WTC11 (cell line): ENCODE measurements around the gene ZBTB37.

ENCODE experiments used
- TF ChIP-seq, protein P1 (sequence below): fragments of 200-600 bp; IDR thresholded peaks from 2 replicates; pipeline ENCODE4 v1.8.0; 2022; ENCODE audit warnings: antibody characterized with exemption
- TF ChIP-seq, protein P2 (sequence below): sonication (generic); formaldehyde crosslinking; IDR thresholded peaks from 2 replicates; pipeline ENCODE4 v1.8.1; 2023; ENCODE audit warnings: mild to moderate bottlenecking, moderate library complexity, missing genetic modification reagents
- TF ChIP-seq, protein P3 (sequence below): sonication (generic); formaldehyde crosslinking; IDR thresholded peaks from 2 replicates; pipeline ENCODE4 v1.8.1; 2023; ENCODE audit warnings: mild to moderate bottlenecking, missing genetic modification reagents

DNA sequence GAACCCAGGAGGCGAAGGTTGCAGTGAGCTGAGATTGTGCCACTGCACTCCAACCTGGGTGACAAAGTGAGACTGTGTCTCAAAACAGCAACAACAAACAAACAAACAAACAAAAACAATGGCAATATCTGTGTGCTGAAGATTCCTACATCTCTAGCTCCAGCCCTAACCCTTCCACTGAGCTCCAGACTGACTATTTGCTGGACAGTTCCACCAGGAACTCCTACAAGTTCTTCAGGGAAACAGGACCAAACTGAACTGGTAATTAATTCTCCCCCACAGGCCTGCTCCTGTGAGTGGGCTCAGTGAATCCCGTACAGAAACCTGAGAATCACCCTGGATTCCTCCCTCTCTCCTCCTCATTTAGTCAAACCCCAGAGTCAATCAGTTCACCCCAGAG lies 47.4 kb downstream of the ZBTB37 start:
- TF ChIP-seq, protein P1, sequence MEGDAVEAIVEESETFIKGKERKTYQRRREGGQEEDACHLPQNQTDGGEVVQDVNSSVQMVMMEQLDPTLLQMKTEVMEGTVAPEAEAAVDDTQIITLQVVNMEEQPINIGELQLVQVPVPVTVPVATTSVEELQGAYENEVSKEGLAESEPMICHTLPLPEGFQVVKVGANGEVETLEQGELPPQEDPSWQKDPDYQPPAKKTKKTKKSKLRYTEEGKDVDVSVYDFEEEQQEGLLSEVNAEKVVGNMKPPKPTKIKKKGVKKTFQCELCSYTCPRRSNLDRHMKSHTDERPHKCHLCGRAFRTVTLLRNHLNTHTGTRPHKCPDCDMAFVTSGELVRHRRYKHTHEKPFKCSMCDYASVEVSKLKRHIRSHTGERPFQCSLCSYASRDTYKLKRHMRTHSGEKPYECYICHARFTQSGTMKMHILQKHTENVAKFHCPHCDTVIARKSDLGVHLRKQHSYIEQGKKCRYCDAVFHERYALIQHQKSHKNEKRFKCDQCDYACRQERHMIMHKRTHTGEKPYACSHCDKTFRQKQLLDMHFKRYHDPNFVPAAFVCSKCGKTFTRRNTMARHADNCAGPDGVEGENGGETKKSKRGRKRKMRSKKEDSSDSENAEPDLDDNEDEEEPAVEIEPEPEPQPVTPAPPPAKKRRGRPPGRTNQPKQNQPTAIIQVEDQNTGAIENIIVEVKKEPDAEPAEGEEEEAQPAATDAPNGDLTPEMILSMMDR, result no peak
- TF ChIP-seq, protein P2, sequence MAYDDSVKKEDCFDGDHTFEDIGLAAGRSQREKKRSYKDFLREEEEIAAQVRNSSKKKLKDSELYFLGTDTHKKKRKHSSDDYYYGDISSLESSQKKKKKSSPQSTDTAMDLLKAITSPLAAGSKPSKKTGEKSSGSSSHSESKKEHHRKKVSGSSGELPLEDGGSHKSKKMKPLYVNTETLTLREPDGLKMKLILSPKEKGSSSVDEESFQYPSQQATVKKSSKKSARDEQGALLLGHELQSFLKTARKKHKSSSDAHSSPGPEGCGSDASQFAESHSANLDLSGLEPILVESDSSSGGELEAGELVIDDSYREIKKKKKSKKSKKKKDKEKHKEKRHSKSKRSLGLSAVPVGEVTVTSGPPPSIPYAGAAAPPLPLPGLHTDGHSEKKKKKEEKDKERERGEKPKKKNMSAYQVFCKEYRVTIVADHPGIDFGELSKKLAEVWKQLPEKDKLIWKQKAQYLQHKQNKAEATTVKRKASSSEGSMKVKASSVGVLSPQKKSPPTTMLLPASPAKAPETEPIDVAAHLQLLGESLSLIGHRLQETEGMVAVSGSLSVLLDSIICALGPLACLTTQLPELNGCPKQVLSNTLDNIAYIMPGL (CRISPR knock-in tag), result no peak
- TF ChIP-seq, protein P3, sequence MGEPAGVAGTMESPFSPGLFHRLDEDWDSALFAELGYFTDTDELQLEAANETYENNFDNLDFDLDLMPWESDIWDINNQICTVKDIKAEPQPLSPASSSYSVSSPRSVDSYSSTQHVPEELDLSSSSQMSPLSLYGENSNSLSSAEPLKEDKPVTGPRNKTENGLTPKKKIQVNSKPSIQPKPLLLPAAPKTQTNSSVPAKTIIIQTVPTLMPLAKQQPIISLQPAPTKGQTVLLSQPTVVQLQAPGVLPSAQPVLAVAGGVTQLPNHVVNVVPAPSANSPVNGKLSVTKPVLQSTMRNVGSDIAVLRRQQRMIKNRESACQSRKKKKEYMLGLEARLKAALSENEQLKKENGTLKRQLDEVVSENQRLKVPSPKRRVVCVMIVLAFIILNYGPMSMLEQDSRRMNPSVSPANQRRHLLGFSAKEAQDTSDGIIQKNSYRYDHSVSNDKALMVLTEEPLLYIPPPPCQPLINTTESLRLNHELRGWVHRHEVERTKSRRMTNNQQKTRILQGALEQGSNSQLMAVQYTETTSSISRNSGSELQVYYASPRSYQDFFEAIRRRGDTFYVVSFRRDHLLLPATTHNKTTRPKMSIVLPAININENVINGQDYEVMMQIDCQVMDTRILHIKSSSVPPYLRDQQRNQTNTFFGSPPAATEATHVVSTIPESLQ, result no peak
